Esophagus squamous epithelium (tissue), 4 donors: ENCODE results near the gene HECTD3.

ENCODE experiments used
- POLR2A ChIP-seq, 4 donors: fragments of 450-650 bp; IDR thresholded peaks; one replicate each; pipeline ENCODE4 v1.6.1; 2017; ENCODE audit warnings: antibody characterized with exemption in 4 of 4, mild to moderate bottlenecking in 4 of 4, moderate library complexity in 3 of 4
- TF ChIP-seq, protein P1 (sequence below), 6 experiments: fragments of 450-650 bp in 4 of 6; fragments of 200-600 bp in 2 of 6; sonication (generic) in 2 of 6; IDR thresholded peaks; one replicate each; pipeline ENCODE4 v1.5.1; 2016 to 2019; ENCODE audit warnings: antibody characterized with exemption in 6 of 6, mild to moderate bottlenecking in 4 of 6, moderate library complexity in 4 of 6

DNA sequence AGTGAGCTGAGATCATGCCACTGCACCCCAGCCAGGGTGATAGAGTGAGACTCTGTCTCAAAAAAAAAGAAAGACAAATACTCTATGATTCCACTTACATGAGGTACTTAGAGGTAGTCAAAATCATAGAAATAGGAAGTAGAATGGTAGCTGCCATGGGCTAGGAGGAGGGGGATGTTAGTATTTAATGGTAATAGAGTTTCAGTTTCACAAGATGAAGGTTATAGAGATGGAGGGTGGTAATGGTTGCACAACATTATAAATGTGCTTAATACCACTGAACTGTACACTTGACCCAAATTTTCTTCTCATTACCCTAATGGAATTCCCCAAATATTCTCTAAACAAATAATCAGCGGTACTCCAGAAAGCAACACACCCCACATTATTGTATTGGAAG lies 37.5 kb downstream of the HECTD3 start:
- no peak for TF ChIP-seq POLR2A (IDR thresholded peaks at IDR 0.05)
- TF ChIP-seq, protein P1, sequence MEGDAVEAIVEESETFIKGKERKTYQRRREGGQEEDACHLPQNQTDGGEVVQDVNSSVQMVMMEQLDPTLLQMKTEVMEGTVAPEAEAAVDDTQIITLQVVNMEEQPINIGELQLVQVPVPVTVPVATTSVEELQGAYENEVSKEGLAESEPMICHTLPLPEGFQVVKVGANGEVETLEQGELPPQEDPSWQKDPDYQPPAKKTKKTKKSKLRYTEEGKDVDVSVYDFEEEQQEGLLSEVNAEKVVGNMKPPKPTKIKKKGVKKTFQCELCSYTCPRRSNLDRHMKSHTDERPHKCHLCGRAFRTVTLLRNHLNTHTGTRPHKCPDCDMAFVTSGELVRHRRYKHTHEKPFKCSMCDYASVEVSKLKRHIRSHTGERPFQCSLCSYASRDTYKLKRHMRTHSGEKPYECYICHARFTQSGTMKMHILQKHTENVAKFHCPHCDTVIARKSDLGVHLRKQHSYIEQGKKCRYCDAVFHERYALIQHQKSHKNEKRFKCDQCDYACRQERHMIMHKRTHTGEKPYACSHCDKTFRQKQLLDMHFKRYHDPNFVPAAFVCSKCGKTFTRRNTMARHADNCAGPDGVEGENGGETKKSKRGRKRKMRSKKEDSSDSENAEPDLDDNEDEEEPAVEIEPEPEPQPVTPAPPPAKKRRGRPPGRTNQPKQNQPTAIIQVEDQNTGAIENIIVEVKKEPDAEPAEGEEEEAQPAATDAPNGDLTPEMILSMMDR (IDR thresholded peaks at IDR 0.05) = no peak
